H9 (cell line): ENCODE data around the gene ZNF644. TPM values are rescaled to one million over a fixed set of nuclear protein-coding genes. Genes with fewer than 3 reads are reported as not detected.

Experiments
- DNase-seq: peaks from one replicate; pipeline ENCODE4 v3.0.0-alpha.2; 2017
- H2AFZ ChIP-seq: one replicate; pipeline ENCODE4 v1.6.1; 2013; ENCODE audit warnings: mild to moderate bottlenecking, low read length, control low read depth, moderate library complexity
- H2AK5ac ChIP-seq: 2 replicates; pipeline ENCODE4 v1.6.1; 2013; ENCODE audit warnings: low read length, control low read depth, mixed read lengths; ENCODE audit not compliant: insufficient read length
- H2BK120ac ChIP-seq: one replicate; pipeline ENCODE4 v1.6.1; 2013; ENCODE audit warnings: low read depth, mild to moderate bottlenecking, low read length, control low read depth, inconsistent platforms; ENCODE audit not compliant: poor library complexity, severe bottlenecking
- H2BK12ac ChIP-seq: 2 replicates; pipeline ENCODE4 v1.6.1; 2013; ENCODE audit warnings: low read length, control low read depth, mixed read lengths, low read depth; ENCODE audit not compliant: insufficient read length
- H2BK15ac ChIP-seq: 2 replicates; pipeline ENCODE4 v1.6.1; 2013; ENCODE audit warnings: low read depth, low read length, control low read depth
- H2BK20ac ChIP-seq: one replicate; pipeline ENCODE4 v1.6.1; 2013; ENCODE audit warnings: low read depth, mild to moderate bottlenecking, low read length, control low read depth, inconsistent platforms; ENCODE audit not compliant: poor library complexity, severe bottlenecking
- H2BK5ac ChIP-seq: 2 replicates; pipeline ENCODE4 v1.6.1; 2013; ENCODE audit warnings: low read length, control low read depth, mixed read lengths; ENCODE audit not compliant: insufficient read length
- H3K14ac ChIP-seq: 2 replicates; pipeline ENCODE4 v1.6.1; 2013; ENCODE audit warnings: low read length, control low read depth; ENCODE audit not compliant: insufficient read depth
- H3K18ac ChIP-seq: 2 replicates; pipeline ENCODE4 v1.6.1; 2013; ENCODE audit warnings: low read depth, mild to moderate bottlenecking, mixed read lengths, low read length, control low read depth; ENCODE audit not compliant: insufficient read length
- H3K23ac ChIP-seq: 2 replicates; pipeline ENCODE4 v1.6.1; 2013; ENCODE audit warnings: low read length, control low read depth, mixed read lengths, low read depth; ENCODE audit not compliant: insufficient read length
- H3K23me2 ChIP-seq: 2 replicates; pipeline ENCODE4 v1.6.1; 2013; ENCODE audit warnings: low read depth, mild to moderate bottlenecking, mixed read lengths, low read length, control low read depth; ENCODE audit not compliant: insufficient read length, poor library complexity, severe bottlenecking
- H3K27ac ChIP-seq: 2 replicates; pipeline ENCODE4 v1.5.1; 2013; ENCODE audit warnings: low read length, control low read depth, mixed read lengths, low read depth; ENCODE audit not compliant: insufficient read length
- H3K27me3 ChIP-seq: 2 replicates; pipeline ENCODE4 v1.6.1; 2013; ENCODE audit warnings: low read length, control low read depth, inconsistent platforms; ENCODE audit not compliant: insufficient read depth
- H3K4ac ChIP-seq: 2 replicates; pipeline ENCODE4 v1.6.1; 2013; ENCODE audit warnings: low read depth, mild to moderate bottlenecking, control low read depth, inconsistent platforms, low read length, moderate library complexity
- H3K4me1 ChIP-seq: 2 replicates; pipeline ENCODE4 v1.6.1; 2013; ENCODE audit warnings: low read length, control low read depth, inconsistent platforms; ENCODE audit not compliant: insufficient read depth
- H3K4me2 ChIP-seq: 2 replicates; pipeline ENCODE4 v1.6.1; 2013; ENCODE audit warnings: low read length, control low read depth, mixed read lengths; ENCODE audit not compliant: insufficient read length, insufficient read depth
- H3K56ac ChIP-seq: 2 replicates; pipeline ENCODE4 v1.6.1; 2013; ENCODE audit warnings: low read depth, mild to moderate bottlenecking, mixed read lengths, low read length, control low read depth; ENCODE audit not compliant: insufficient read length
- H3K79me1 ChIP-seq: 2 replicates; pipeline ENCODE4 v1.6.1; 2013; ENCODE audit warnings: low read depth, mild to moderate bottlenecking, moderate library complexity, low read length, control low read depth, inconsistent platforms; ENCODE audit not compliant: insufficient read depth, poor library complexity, severe bottlenecking
- H3K79me2 ChIP-seq: 2 replicates; pipeline ENCODE4 v1.6.1; 2013; ENCODE audit warnings: low read length, control low read depth, inconsistent platforms; ENCODE audit not compliant: insufficient read depth
- H3K9ac ChIP-seq: 2 replicates; pipeline ENCODE4 v1.6.1; 2013; ENCODE audit warnings: low read length, control low read depth, mixed read lengths; ENCODE audit not compliant: insufficient read length; ENCODE audit errors: extremely low read depth
- H3K9me3 ChIP-seq: one replicate; pipeline ENCODE4 v1.6.1; 2013; ENCODE audit warnings: low read depth, low read length, inconsistent platforms; ENCODE audit not compliant: control insufficient read depth
- H3T11ph ChIP-seq: one replicate; pipeline ENCODE4 v1.6.1; 2013; ENCODE audit warnings: mild to moderate bottlenecking, low read length, control low read depth, inconsistent platforms
- H4K20me1 ChIP-seq: one replicate; pipeline ENCODE4 v1.6.1; 2013; ENCODE audit not compliant: control insufficient read depth, insufficient read length, insufficient read depth
- H4K5ac ChIP-seq: 2 replicates; pipeline ENCODE4 v1.6.1; 2013; ENCODE audit warnings: low read depth, mild to moderate bottlenecking, mixed read lengths, low read length, control low read depth; ENCODE audit not compliant: insufficient read length
- H4K8ac ChIP-seq: replicated peaks from 2 replicates; pipeline ENCODE4 v1.6.1; 2013; ENCODE audit warnings: low read length, control low read depth, mixed read lengths, low read depth; ENCODE audit not compliant: insufficient read length
- H4K91ac ChIP-seq: 2 replicates; pipeline ENCODE4 v1.6.1; 2013; ENCODE audit warnings: low read depth, mild to moderate bottlenecking, moderate library complexity, mixed read lengths, low read length, control low read depth; ENCODE audit not compliant: insufficient read length
- H3K27ac Mint-ChIP-seq, 3 experiments: 2 replicates in 2 of 3; 3 replicates in 1 of 3; pipeline ENCODE4 v1.8.0; 2020 to 2021; ENCODE audit warnings: mixed read lengths in 3 of 3, mild to moderate bottlenecking in 1 of 3, moderate library complexity in 1 of 3
- H3K27me3 Mint-ChIP-seq: 2 replicates; pipeline ENCODE4 v1.8.0; 2021; ENCODE audit warnings: low read depth, mild to moderate bottlenecking, moderate library complexity, mixed read lengths
- H3K36me3 Mint-ChIP-seq, 3 experiments: 2 replicates in 2 of 3; 3 replicates in 1 of 3; pipeline ENCODE4 v1.8.0; 2020 to 2021; ENCODE audit warnings: low read depth in 3 of 3, mixed read lengths in 3 of 3; ENCODE audit not compliant: insufficient read depth in 1 of 3
- H3K4me1 Mint-ChIP-seq, 2 experiments: 2 replicates each; pipeline ENCODE4 v1.8.0; 2020; ENCODE audit warnings: mixed read lengths in 2 of 2
- H3K4me3 Mint-ChIP-seq, 2 experiments: 2 replicates in 1 of 2; 3 replicates in 1 of 2; pipeline ENCODE4 v1.8.0; 2020 to 2021; ENCODE audit warnings: mild to moderate bottlenecking in 2 of 2, mixed read lengths in 2 of 2, moderate library complexity in 1 of 2
- H3K9me3 Mint-ChIP-seq, 2 experiments: 2 replicates in 1 of 2; 3 replicates in 1 of 2; pipeline ENCODE4 v1.8.0; 2020; ENCODE audit warnings: mild to moderate bottlenecking in 2 of 2, mixed read lengths in 2 of 2, moderate library complexity in 1 of 2
- CTCF ChIP-seq: fragments of 200-600 bp; sonication (generic); conservative IDR thresholded peaks from 3 replicates; pipeline ENCODE4 v1.8.0; 2021; ENCODE audit warnings: antibody characterized with exemption, mild to moderate bottlenecking
- WGBS: extraction: QIAGEN DNeasy Blood & Tissue Kit; methylation state at CpG from one replicate; pipeline ENCODE4 v1.1.7; 2013; ENCODE audit warnings: missing lambda C conversion rate, low lambda C conversion rate, mixed read lengths; ENCODE audit not compliant: insufficient read length; ENCODE audit errors: extremely low coverage; 5-methylcytosine and 5-hydroxymethylcytosine counted together
- total RNA-seq: library from RNA; stranded (reverse); gene quantifications from 2 replicates; pipeline ENCODE4 v1.2.1, GENCODE V29; 2021

Gene ZNF644
- total RNA-seq, 1 experiment from 2014 or later, result 78.9 TPM

GRCh38 chr1:91059157-91059556, 37.3 kb upstream of the ZNF644 start:
- Histone ChIP-seq H4K5ac (no peak overlapping the region), H2BK15ac (no peak overlapping the region), H3K56ac (no peak overlapping the region), H2BK120ac (no peak overlapping the region), H3K4me2 (no peak overlapping the region), H3K4ac (no peak overlapping the region), H3K23me2 (no peaks in the 10 kb centered on the region), H2AFZ (no peak overlapping the region), H3K18ac (no peak overlapping the region), H2BK12ac (no peak overlapping the region), H3K79me1 (no peaks in the 10 kb centered on the region), H2BK5ac (no peak overlapping the region), H3K27ac (no peak overlapping the region), H3K9me3 (no peaks in the 10 kb centered on the region), H3K27me3 (0 out of 2 replicates have a peak, but pooled peaks cover 4% of the 10 kb centered on the region), H4K8ac (no peak overlapping the region), H3K79me2 (no peaks in the 10 kb centered on the region), H3K4me1 (no peaks in the 10 kb centered on the region), H3K14ac (no peak overlapping the region), H4K91ac (no peak overlapping the region), H3T11ph (no peak overlapping the region), H2AK5ac (no peak overlapping the region), H3K9ac (no peak overlapping the region), H4K20me1 (no peaks in the 10 kb centered on the region), H3K23ac (no peak overlapping the region), H2BK20ac (no peak overlapping the region)
- no peak overlapping the region for H3K27ac Mint-ChIP-seq
- WGBS, result no CpG with 5 or more reads among the region's 2 CpGs
- H3K4me1 Mint-ChIP-seq, result peaks cover 0 to 5% of the 10 kb centered on the region in 2 experiments; a peak in 1 of 4 replicates
- H3K27me3 Mint-ChIP-seq, result peaks cover 2% of the 10 kb centered on the region; the same call in 1 of the 2 replicates
- no peak for TF ChIP-seq CTCF
- H3K36me3 Mint-ChIP-seq, result peaks cover 0 to 11% (median 3%) of the 10 kb centered on the region in 3 experiments; a peak in 4 of 7 replicates
- H3K9me3 Mint-ChIP-seq, result peaks cover 2 to 3% of the 10 kb centered on the region in 2 experiments; a peak in 3 of 5 replicates
- DNase-seq, result no peak
- H3K4me3 Mint-ChIP-seq, result no peak overlapping the region
